ENCODE results near the gene ECM1.

Gene ECM1

GRCh38 chr1:150546294-150546937 is 38.5 kb downstream of the ECM1 start:
- no peak for DNase-seq

GRCh38 chr1:150548324-150548631 is 40.4 kb downstream of the ECM1 start:
- DNase-seq, result no peak

GRCh38 chr1:150548632-150549495 is 41.0 kb downstream of the ECM1 start, which contains the start of gene ADAMTSL4:
ADAMTSL4 (plus strand) TSS chr1:150549408; CDS start chr1:150552289, 2,881 bp downstream.
- DNase-seq, result peak; percentile 45

GRCh38 chr1:150549496-150550221 is 41.8 kb downstream of the ECM1 start:
- DNase-seq, result no peak

GRCh38 chr1:150550222-150551050 is 42.5 kb downstream of the ECM1 start:
- DNase-seq, result no peak

GRCh38 chr1:150551051-150551783 is 43.3 kb downstream of the ECM1 start:
- DNase-seq, result no peak

GRCh38 chr1:150551784-150552127 is 43.8 kb downstream of the ECM1 start:
- no peak for DNase-seq

- no peak for DNase-seq
Measured at GRCh38 chr1:150552128-150552910, 44.4 kb downstream of the ECM1 start.

GRCh38 chr1:150552911-150553289 is 45.0 kb downstream of the ECM1 start:
- no peak for DNase-seq

- DNase-seq, result no peak
Measured at GRCh38 chr1:150553392-150554085, 45.6 kb downstream of the ECM1 start.

GRCh38 chr1:150554086-150554452 is 46.2 kb downstream of the ECM1 start:
- DNase-seq, result no peak

GRCh38 chr1:150555198-150555970 is 47.5 kb downstream of the ECM1 start:
- no peak for DNase-seq

GRCh38 chr1:150555971-150556865 is 48.3 kb downstream of the ECM1 start:
- DNase-seq, result no peak

- DNase-seq, result no peak
Measured at GRCh38 chr1:150557065-150557600, 49.2 kb downstream of the ECM1 start.

- no peak for DNase-seq
Measured at GRCh38 chr1:150557813-150558212, 49.9 kb downstream of the ECM1 start.

- DNase-seq, result no peak
Measured at GRCh38 chr1:150558303-150558704, 50.4 kb downstream of the ECM1 start.

GRCh38 chr1:150558761-150559655 is 51.1 kb downstream of the ECM1 start:
- no peak for DNase-seq

- no peak for DNase-seq
Measured at GRCh38 chr1:150559656-150560010, 51.7 kb downstream of the ECM1 start.
